Testis (tissue), 2 donors: ENCODE results near the gene MAP7.

Experiments used
- POLR2A ChIP-seq: fragments of 450-650 bp; IDR thresholded peaks from one replicate; pipeline ENCODE4 v1.6.1; 2017; ENCODE audit warnings: antibody characterized with exemption, mild to moderate bottlenecking, moderate library complexity
- TF ChIP-seq, protein P1 (sequence below), 3 experiments: fragments of 450-650 bp in 2 of 3; fragments of 200-600 bp in 1 of 3; sonication (generic) in 1 of 3; IDR thresholded peaks; one replicate each; pipeline ENCODE4 v1.5.1; 2016 to 2019; ENCODE audit warnings: antibody characterized with exemption in 3 of 3, mild to moderate bottlenecking in 2 of 3, moderate library complexity in 1 of 3

DNA sequence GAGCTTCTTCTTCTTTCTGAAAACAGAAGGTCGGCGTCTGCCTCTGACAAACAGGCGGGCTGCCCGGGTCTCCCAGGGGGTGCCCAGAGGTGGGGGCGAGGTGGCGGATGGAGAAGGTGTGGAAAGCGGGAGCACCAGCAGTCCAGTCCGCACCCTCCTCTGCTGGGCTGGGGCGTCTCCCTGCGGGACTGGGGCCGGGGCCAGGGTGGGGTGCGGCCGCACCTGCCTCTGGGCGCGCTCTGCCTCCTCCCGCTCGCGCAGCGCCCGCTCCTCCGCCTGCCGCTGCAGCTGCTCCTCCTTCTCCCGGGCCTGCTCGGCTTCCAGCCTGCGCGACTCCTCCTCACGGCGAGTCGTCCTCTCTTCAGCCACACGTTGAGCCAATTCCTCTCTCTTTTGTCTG is 189.4 kb downstream of the MAP7 start:
- TF ChIP-seq, protein P1, sequence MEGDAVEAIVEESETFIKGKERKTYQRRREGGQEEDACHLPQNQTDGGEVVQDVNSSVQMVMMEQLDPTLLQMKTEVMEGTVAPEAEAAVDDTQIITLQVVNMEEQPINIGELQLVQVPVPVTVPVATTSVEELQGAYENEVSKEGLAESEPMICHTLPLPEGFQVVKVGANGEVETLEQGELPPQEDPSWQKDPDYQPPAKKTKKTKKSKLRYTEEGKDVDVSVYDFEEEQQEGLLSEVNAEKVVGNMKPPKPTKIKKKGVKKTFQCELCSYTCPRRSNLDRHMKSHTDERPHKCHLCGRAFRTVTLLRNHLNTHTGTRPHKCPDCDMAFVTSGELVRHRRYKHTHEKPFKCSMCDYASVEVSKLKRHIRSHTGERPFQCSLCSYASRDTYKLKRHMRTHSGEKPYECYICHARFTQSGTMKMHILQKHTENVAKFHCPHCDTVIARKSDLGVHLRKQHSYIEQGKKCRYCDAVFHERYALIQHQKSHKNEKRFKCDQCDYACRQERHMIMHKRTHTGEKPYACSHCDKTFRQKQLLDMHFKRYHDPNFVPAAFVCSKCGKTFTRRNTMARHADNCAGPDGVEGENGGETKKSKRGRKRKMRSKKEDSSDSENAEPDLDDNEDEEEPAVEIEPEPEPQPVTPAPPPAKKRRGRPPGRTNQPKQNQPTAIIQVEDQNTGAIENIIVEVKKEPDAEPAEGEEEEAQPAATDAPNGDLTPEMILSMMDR (IDR thresholded peaks at IDR 0.05) = no peak
- no peak for TF ChIP-seq POLR2A
